Liver (tissue), 9 donors: Measurements from ENCODE around the gene DNAJC15. TPM values are rescaled to one million over a fixed set of nuclear protein-coding genes. Genes with fewer than 3 reads are reported as not detected.

Experiments used
- DNase-seq: peaks from one replicate; pipeline ENCODE4 v3.0.0-alpha.2; 2017; ENCODE audit warnings: low spot score
- H3K27ac ChIP-seq, 2 donors: one replicate each; pipeline ENCODE4 v1.7.0; 2013; ENCODE audit warnings: inconsistent platforms in 2 of 2, low read length in 2 of 2, control low read depth in 1 of 2, low read depth in 1 of 2, mild to moderate bottlenecking in 1 of 2
- H3K27me3 ChIP-seq, 4 donors: one replicate each; pipeline versions ENCODE4 v1.6.1 to v1.7.0; 2013; ENCODE audit warnings: low read length in 3 of 4, inconsistent platforms in 1 of 4, mild to moderate bottlenecking in 1 of 4, moderate library complexity in 1 of 4; ENCODE audit not compliant: control insufficient read depth in 4 of 4, insufficient read depth in 4 of 4
- H3K36me3 ChIP-seq, 4 donors: one replicate each; pipeline versions ENCODE4 v1.6.1 to v1.7.0; 2013; ENCODE audit warnings: low read length in 3 of 4, mild to moderate bottlenecking in 3 of 4, low read depth in 1 of 4, moderate library complexity in 1 of 4; ENCODE audit not compliant: control insufficient read depth in 4 of 4, insufficient read depth in 3 of 4
- H3K4me1 ChIP-seq, 4 donors: one replicate each; pipeline versions ENCODE4 v1.6.1 to v1.7.0; 2013; ENCODE audit warnings: low read length in 3 of 4, mild to moderate bottlenecking in 3 of 4, moderate library complexity in 1 of 4; ENCODE audit not compliant: control insufficient read depth in 4 of 4, insufficient read depth in 4 of 4
- H3K4me3 ChIP-seq, 3 donors: one replicate each; pipeline versions ENCODE4 v1.6.1 to v1.7.0; 2013; ENCODE audit warnings: low read length in 3 of 3, control low read depth in 1 of 3, low read depth in 1 of 3, mild to moderate bottlenecking in 1 of 3
- H3K9ac ChIP-seq, 2 donors: one replicate each; pipeline ENCODE4 v1.7.0; 2013; ENCODE audit warnings: low read length in 2 of 2, mild to moderate bottlenecking in 2 of 2, moderate library complexity in 2 of 2, control low read depth in 1 of 2, low read depth in 1 of 2
- H3K9me3 ChIP-seq, 4 donors: one replicate each; pipeline versions ENCODE4 v1.6.1 to v1.7.0; 2013; ENCODE audit warnings: low read length in 3 of 4; ENCODE audit not compliant: control insufficient read depth in 4 of 4
- ATF3 ChIP-seq: IDR thresholded peaks from 2 replicates; pipeline ENCODE4 v1.6.1; 2016; ENCODE audit warnings: antibody characterized with exemption
- CTCF ChIP-seq: fragments of 150-350 bp; IDR thresholded peaks from 2 replicates; pipeline ENCODE4 v1.5.1; 2017; ENCODE audit warnings: improper control_type of control experiment, low read depth, low read length; ENCODE audit not compliant: missing input control
- EGR1 ChIP-seq, 2 donors: IDR thresholded peaks; 2 replicates each; pipeline ENCODE4 v1.6.1; 2016 to 2018; ENCODE audit warnings: antibody characterized with exemption in 2 of 2, low read depth in 2 of 2
- FOXA1 ChIP-seq: IDR thresholded peaks from 2 replicates; pipeline ENCODE4 v1.6.1; 2016; ENCODE audit warnings: antibody characterized with exemption
- GABPA ChIP-seq, 2 donors: IDR thresholded peaks in 1 of 2; conservative IDR thresholded peaks in 1 of 2; 2 replicates each; pipeline ENCODE4 v1.6.1; 2016; ENCODE audit warnings: antibody characterized with exemption in 2 of 2, mild to moderate bottlenecking in 1 of 2, moderate library complexity in 1 of 2
- HNF4A ChIP-seq, 2 donors: conservative IDR thresholded peaks; 2 replicates each; pipeline ENCODE4 v1.6.1; 2016; ENCODE audit warnings: antibody characterized with exemption in 2 of 2, mild to moderate bottlenecking in 2 of 2
- NR2F2 ChIP-seq: IDR thresholded peaks from 2 replicates; pipeline ENCODE4 v1.6.1; 2016; ENCODE audit warnings: antibody characterized with exemption
- RAD21 ChIP-seq, 2 donors: IDR thresholded peaks; 2 replicates each; pipeline ENCODE4 v1.6.1; 2016; ENCODE audit warnings: antibody characterized with exemption in 2 of 2, mild to moderate bottlenecking in 2 of 2
- SP1 ChIP-seq: IDR thresholded peaks from 2 replicates; pipeline ENCODE4 v1.6.1; 2018; ENCODE audit warnings: antibody characterized with exemption, mild to moderate bottlenecking
- TAF1 ChIP-seq: conservative IDR thresholded peaks from 2 replicates; pipeline ENCODE4 v1.6.1; 2016; ENCODE audit warnings: antibody characterized with exemption, mild to moderate bottlenecking
- YY1 ChIP-seq: IDR thresholded peaks from 2 replicates; pipeline ENCODE4 v1.6.1; 2016; ENCODE audit warnings: antibody characterized with exemption, mild to moderate bottlenecking
- WGBS: extraction: QIAGEN DNeasy Blood & Tissue Kit; methylation state at CpG from one replicate; pipeline ENCODE4 v1.1.7; 2013; 5-methylcytosine and 5-hydroxymethylcytosine counted together
- polyA plus RNA-seq, 2 donors: library from polyadenylated mRNA; stranded (reverse) in 1 of 2; unstranded in 1 of 2; fragments of 200-250 nt in 1 of 2; fragments of >200 nt in 1 of 2; fragmentation: Nextera tagmentation in 1 of 2; extraction: Ambion mirVana in 1 of 2; gene quantifications; one replicate each; pipeline versions ENCODE4 v1.2.1 to v1.2.3, GENCODE V29; 2013 to 2015
- total RNA-seq, 2 donors: library from RNA; depleted of rRNA; stranded (reverse); fragments of >200 nt; gene quantifications; one replicate each; pipeline ENCODE4 v1.2.3, GENCODE V29; 2014
- TF ChIP-seq, protein P1 (sequence below): IDR thresholded peaks from 2 replicates; pipeline ENCODE4 v1.6.1; 2016; ENCODE audit warnings: antibody characterized with exemption
- TF ChIP-seq, protein P2 (sequence below): IDR thresholded peaks from 2 replicates; pipeline ENCODE4 v1.6.1; 2016; ENCODE audit warnings: antibody characterized with exemption, mild to moderate bottlenecking
- TF ChIP-seq, protein P3 (sequence below): IDR thresholded peaks from 2 replicates; pipeline ENCODE4 v1.6.1; 2016; ENCODE audit warnings: antibody characterized with exemption
- donor health status: healthy.
- donor health status: healthy.
- donor health status: healthy.
- donor health status: healthy.
- donor health status: healthy.

DNAJC15 gene
- total and polyA plus RNA-seq, 4 donors: 5.8 to 55.4 (median 14.0) TPM

DNA sequence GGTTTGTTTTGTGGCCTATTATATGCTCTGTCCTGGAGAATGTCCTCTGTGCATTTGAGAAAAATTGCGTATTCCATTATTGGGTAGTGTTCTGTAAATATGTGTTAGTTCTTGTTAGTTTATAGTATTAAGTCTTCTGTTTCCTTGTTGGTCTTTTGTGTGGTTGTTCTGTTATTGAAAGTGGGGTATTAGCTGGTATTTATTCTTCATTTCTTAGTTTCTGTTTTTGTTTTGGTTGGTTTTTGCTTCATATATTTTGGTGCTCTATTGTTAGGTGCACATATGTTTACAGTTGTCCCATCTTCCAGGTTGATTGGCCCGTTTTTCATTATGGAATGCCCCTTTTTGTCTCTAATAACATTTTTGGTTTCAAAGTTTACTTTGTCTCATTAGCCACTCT lies 77.3 kb downstream of the DNAJC15 start:
- no peak for TF ChIP-seq HNF4A (conservative IDR thresholded peaks at IDR 0.05)
- WGBS: 96% methylated on average over 2 of the region's 2 CpGs
- no peaks in the 10 kb centered on the region for H3K4me1 ChIP-seq
- H3K4me3 ChIP-seq: no peak overlapping the region
- no peak overlapping the region for H3K9ac ChIP-seq
- H3K36me3 ChIP-seq: no peaks in the 10 kb centered on the region
- H3K27me3 ChIP-seq: no peaks in the 10 kb centered on the region
- H3K9me3 ChIP-seq: no peaks in the 10 kb centered on the region
- no peak for DNase-seq
- H3K27ac ChIP-seq: no peak overlapping the region

GRCh38 chr13:43102304-43102703 lies 78.9 kb downstream of the DNAJC15 start:
- Histone ChIP-seq H3K9ac (no peak overlapping the region), H3K4me1 (no peaks in the 10 kb centered on the region), H3K27ac (no peak overlapping the region), H3K4me3 (no peak overlapping the region), H3K27me3 (no peaks in the 10 kb centered on the region), H3K9me3 (no peaks in the 10 kb centered on the region), H3K36me3 (no peaks in the 10 kb centered on the region)
- WGBS: 81% methylated on average over 4 of the region's 4 CpGs
- TF ChIP-seq, protein P1, sequence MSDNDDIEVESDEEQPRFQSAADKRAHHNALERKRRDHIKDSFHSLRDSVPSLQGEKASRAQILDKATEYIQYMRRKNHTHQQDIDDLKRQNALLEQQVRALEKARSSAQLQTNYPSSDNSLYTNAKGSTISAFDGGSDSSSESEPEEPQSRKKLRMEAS: no peak
- TF ChIP-seq EGR1 (IDR thresholded peaks at IDR 0.05; ENCODE audit: low read depth in 2 of 2) (no peak), ATF3 (no peak), NR2F2 (no peak), GABPA (IDR thresholded peaks at IDR 0.05 in 1 of 2, conservative IDR thresholded peaks at IDR 0.05 in 1 of 2) (no peak), TAF1 (no peak), CTCF (no peak)
- no peak for DNase-seq

GRCh38 chr13:43107780-43108179 lies 84.4 kb downstream of the DNAJC15 start:
- Histone ChIP-seq H3K9me3 (no peaks in the 10 kb centered on the region), H3K4me1 (no peaks in the 10 kb centered on the region), H3K9ac (no peak overlapping the region), H3K27ac (no peak overlapping the region), H3K4me3 (no peak overlapping the region), H3K27me3 (no peaks in the 10 kb centered on the region), H3K36me3 (no peaks in the 10 kb centered on the region)
- DNase-seq: no peak
- TF ChIP-seq FOXA1: no peak
- no peak for TF ChIP-seq CTCF
- TF ChIP-seq HNF4A (conservative IDR thresholded peaks at IDR 0.05): no peak
- TF ChIP-seq ATF3: no peak
- TF ChIP-seq SP1: no peak
- no peak for TF ChIP-seq TAF1
- no peak for TF ChIP-seq GABPA (IDR thresholded peaks at IDR 0.05 in 1 of 2, conservative IDR thresholded peaks at IDR 0.05 in 1 of 2)
- TF ChIP-seq, protein P2, sequence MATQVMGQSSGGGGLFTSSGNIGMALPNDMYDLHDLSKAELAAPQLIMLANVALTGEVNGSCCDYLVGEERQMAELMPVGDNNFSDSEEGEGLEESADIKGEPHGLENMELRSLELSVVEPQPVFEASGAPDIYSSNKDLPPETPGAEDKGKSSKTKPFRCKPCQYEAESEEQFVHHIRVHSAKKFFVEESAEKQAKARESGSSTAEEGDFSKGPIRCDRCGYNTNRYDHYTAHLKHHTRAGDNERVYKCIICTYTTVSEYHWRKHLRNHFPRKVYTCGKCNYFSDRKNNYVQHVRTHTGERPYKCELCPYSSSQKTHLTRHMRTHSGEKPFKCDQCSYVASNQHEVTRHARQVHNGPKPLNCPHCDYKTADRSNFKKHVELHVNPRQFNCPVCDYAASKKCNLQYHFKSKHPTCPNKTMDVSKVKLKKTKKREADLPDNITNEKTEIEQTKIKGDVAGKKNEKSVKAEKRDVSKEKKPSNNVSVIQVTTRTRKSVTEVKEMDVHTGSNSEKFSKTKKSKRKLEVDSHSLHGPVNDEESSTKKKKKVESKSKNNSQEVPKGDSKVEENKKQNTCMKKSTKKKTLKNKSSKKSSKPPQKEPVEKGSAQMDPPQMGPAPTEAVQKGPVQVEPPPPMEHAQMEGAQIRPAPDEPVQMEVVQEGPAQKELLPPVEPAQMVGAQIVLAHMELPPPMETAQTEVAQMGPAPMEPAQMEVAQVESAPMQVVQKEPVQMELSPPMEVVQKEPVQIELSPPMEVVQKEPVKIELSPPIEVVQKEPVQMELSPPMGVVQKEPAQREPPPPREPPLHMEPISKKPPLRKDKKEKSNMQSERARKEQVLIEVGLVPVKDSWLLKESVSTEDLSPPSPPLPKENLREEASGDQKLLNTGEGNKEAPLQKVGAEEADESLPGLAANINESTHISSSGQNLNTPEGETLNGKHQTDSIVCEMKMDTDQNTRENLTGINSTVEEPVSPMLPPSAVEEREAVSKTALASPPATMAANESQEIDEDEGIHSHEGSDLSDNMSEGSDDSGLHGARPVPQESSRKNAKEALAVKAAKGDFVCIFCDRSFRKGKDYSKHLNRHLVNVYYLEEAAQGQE: no peak
- no peak for TF ChIP-seq RAD21 (IDR thresholded peaks at IDR 0.05)
- TF ChIP-seq YY1: no peak
- TF ChIP-seq, protein P1: no peak
- no peak for TF ChIP-seq EGR1 (IDR thresholded peaks at IDR 0.05; ENCODE audit: low read depth in 2 of 2)
- TF ChIP-seq, protein P3, sequence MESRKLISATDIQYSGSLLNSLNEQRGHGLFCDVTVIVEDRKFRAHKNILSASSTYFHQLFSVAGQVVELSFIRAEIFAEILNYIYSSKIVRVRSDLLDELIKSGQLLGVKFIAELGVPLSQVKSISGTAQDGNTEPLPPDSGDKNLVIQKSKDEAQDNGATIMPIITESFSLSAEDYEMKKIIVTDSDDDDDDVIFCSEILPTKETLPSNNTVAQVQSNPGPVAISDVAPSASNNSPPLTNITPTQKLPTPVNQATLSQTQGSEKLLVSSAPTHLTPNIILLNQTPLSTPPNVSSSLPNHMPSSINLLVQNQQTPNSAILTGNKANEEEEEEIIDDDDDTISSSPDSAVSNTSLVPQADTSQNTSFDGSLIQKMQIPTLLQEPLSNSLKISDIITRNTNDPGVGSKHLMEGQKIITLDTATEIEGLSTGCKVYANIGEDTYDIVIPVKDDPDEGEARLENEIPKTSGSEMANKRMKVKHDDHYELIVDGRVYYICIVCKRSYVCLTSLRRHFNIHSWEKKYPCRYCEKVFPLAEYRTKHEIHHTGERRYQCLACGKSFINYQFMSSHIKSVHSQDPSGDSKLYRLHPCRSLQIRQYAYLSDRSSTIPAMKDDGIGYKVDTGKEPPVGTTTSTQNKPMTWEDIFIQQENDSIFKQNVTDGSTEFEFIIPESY: no peak
- 89% methylated on average over 2 of the region's 2 CpGs for WGBS
